ENCODE data around the gene FABP7. TPM values are rescaled to one million over a fixed set of nuclear protein-coding genes. Genes with fewer than 3 reads are reported as not detected.

The FABP7 gene
- total and polyA plus RNA-seq, 8 donors: 2.8 TPM; not detected in 7

GRCh38 chr6:122753000-122753687, 26.4 kb upstream of the FABP7 start:
- 80 to 88% (median 83%) methylated on average over 10 of the region's 10 CpGs for WGBS, 5 donors
- no peaks in the 10 kb centered on the region for H3K36me3 ChIP-seq
- H3K9me3 ChIP-seq: no peaks in the 10 kb centered on the region
- no peak for DNase-seq
- H3K4me1 ChIP-seq: no peaks in the 10 kb centered on the region
- peak overlapping the region in 2 of 4 donors; percentile 6 to 20 for H3K4me3 ChIP-seq
- no peak overlapping the region for H3K27ac ChIP-seq
- intact Hi-C loops (cut with DNase I; ENCODE audit: low total_unique reads): no loop called here
- no peaks in the 10 kb centered on the region for H3K27me3 ChIP-seq
- TF ChIP-seq POLR2AphosphoS5 (IDR thresholded peaks at IDR 0.05): no peak
- TF ChIP-seq POLR2A (IDR thresholded peaks at IDR 0.05): no peak
- no peak for TF ChIP-seq EP300 (IDR thresholded peaks at IDR 0.05)
- no peak for TF ChIP-seq CTCF (IDR thresholded peaks at IDR 0.05)

GRCh38 chr6:122753688-122754056, 25.8 kb upstream of the FABP7 start:
- intact Hi-C loops (cut with DNase I; ENCODE audit: low total_unique reads): no loop called here
- WGBS, 5 donors: 49 to 59% (median 54%) methylated on average over 5 of the region's 5 CpGs
- no peak for DNase-seq
- Histone ChIP-seq H3K4me3 (peak overlapping the region in 2 of 4 donors; percentile 6 to 20), H3K4me1 (no peaks in the 10 kb centered on the region), H3K27ac (peak overlapping the region in 1 of 5 donors; percentile 18), H3K9me3 (no peaks in the 10 kb centered on the region), H3K27me3 (no peaks in the 10 kb centered on the region), H3K36me3 (no peaks in the 10 kb centered on the region)
- TF ChIP-seq POLR2A (IDR thresholded peaks at IDR 0.05) (no peak), EP300 (IDR thresholded peaks at IDR 0.05) (no peak), CTCF (IDR thresholded peaks at IDR 0.05) (no peak), POLR2AphosphoS5 (IDR thresholded peaks at IDR 0.05) (no peak)

- 77 to 85% (median 78%) methylated on average over 5 of the region's 5 CpGs for WGBS, 5 donors
- no peaks in the 10 kb centered on the region for H3K27me3 ChIP-seq
- intact Hi-C loops (cut with DNase I; ENCODE audit: low total_unique reads): no loop called here
- no peaks in the 10 kb centered on the region for H3K9me3 ChIP-seq
- no peak for DNase-seq
- TF ChIP-seq CTCF (IDR thresholded peaks at IDR 0.05): no peak
- TF ChIP-seq POLR2AphosphoS5 (IDR thresholded peaks at IDR 0.05): no peak
- TF ChIP-seq EP300 (IDR thresholded peaks at IDR 0.05): no peak
- TF ChIP-seq POLR2A (IDR thresholded peaks at IDR 0.05): no peak
- no peaks in the 10 kb centered on the region for H3K4me1 ChIP-seq
- H3K27ac ChIP-seq: peak overlapping the region in 1 of 5 donors; percentile 18
- H3K36me3 ChIP-seq: no peaks in the 10 kb centered on the region
- peak overlapping the region in 1 of 4 donors; percentile 6 for H3K4me3 ChIP-seq
These were observed 25.3 kb upstream of the FABP7 start for GRCh38 chr6:122754191-122754731.

GRCh38 chr6:122755901-122756300, 23.6 kb upstream of the FABP7 start:
- no peak for TF ChIP-seq EP300 (IDR thresholded peaks at IDR 0.05)
- TF ChIP-seq POLR2A (IDR thresholded peaks at IDR 0.05): no peak
- TF ChIP-seq POLR2AphosphoS5 (IDR thresholded peaks at IDR 0.05): no peak
- no peak for TF ChIP-seq CTCF (IDR thresholded peaks at IDR 0.05)
- intact Hi-C loops (cut with DNase I; ENCODE audit: low total_unique reads): no loop called here
- H3K27ac ChIP-seq: no peak overlapping the region
- H3K9me3 ChIP-seq: no peaks in the 10 kb centered on the region
- WGBS, 5 donors: 54 to 68% (median 67%) methylated on average over 9 of the region's 9 CpGs
- DNase-seq: no peak
- H3K36me3 ChIP-seq: no peaks in the 10 kb centered on the region
- H3K4me3 ChIP-seq: no peak overlapping the region
- H3K4me1 ChIP-seq: no peaks in the 10 kb centered on the region
- no peaks in the 10 kb centered on the region for H3K27me3 ChIP-seq

All from stomach (tissue), 9 donors.